ENCODE data around the gene ST8SIA6. TPM values are rescaled to one million over a fixed set of nuclear protein-coding genes. Genes with fewer than 3 reads are reported as not detected.

Gene ST8SIA6
- total and polyA plus RNA-seq, 2 of the 8 experiments (the other 6 are each of a cell fraction or from before 2014, with no cell fraction given) = 0.70 to 1.1 TPM

GRCh38 chr10:17292375-17292774 is 162.0 kb downstream of the ST8SIA6 start:
- H2AK5ac ChIP-seq (ENCODE audit: low read depth, low read length) = no peak overlapping the region
- H4K91ac ChIP-seq (replicated peaks; ENCODE audit: insufficient read length, low read length) = no peak overlapping the region
- no peak overlapping the region for H3K23ac ChIP-seq (ENCODE audit: insufficient read length)
- WGBS, 2 experiments (ENCODE audit: extremely low coverage in 1 of 2, insufficient coverage in 1 of 2, insufficient read length in 1 of 2, insufficient replicate concordance in 2 of 2, low coverage in 1 of 2, low lambda C conversion rate in 2 of 2, missing lambda C conversion rate in 1 of 2) = 62% methylated on average over 4 of the region's 4 CpGs; no CpG with 5 or more reads in 1 of the 2 experiments
- H3K79me2 ChIP-seq (ENCODE audit: control insufficient read depth in 1 of 2, insufficient read depth in 2 of 2, low read length in 2 of 2) = no peaks in the 10 kb centered on the region
- 0 out of 2 replicates have a peak overlapping the region, but pooled peaks have one; percentile 30 for H2AFZ ChIP-seq (ENCODE audit: low read length)
- no peaks in the 10 kb centered on the region for H3K9me3 ChIP-seq (ENCODE audit: insufficient read depth in 2 of 2, low read depth in 1 of 2, low read length in 1 of 2)
- no peak overlapping the region for H2BK15ac ChIP-seq (ENCODE audit: low read length)
- DNase-seq (ENCODE audit: low read depth in 1 of 2, low spot score in 2 of 2) (no peak), FAIRE-seq (no peak)
- no peak overlapping the region for H3K56ac ChIP-seq (replicated peaks; ENCODE audit: insufficient read length, low read depth, low read length)
- no peak overlapping the region for H4K8ac ChIP-seq (ENCODE audit: extremely low read depth, insufficient read depth, low read length)
- H2BK20ac ChIP-seq (ENCODE audit: low read length) = no peak overlapping the region
- CTCF ChIA-PET (ENCODE audit: partially characterized antibody) = interaction anchor here (1.1 to 1.5 kb wide), 2 partner anchors 139 to 302 kb away, joined by 3 to 4 read pairs; no protein-coding TSS in a partner anchor
- no peaks in the 10 kb centered on the region for H3K36me3 ChIP-seq (ENCODE audit: control insufficient read depth in 2 of 4, insufficient read depth in 4 of 4, low read length in 3 of 4)
- H3K9ac ChIP-seq (replicated peaks in 1 of 4; ENCODE audit: extremely low read depth in 1 of 4, low read depth in 3 of 4, low read length in 3 of 4) = no peak overlapping the region
- H2BK5ac ChIP-seq (ENCODE audit: low read depth, low read length) = no peak overlapping the region
- no peak overlapping the region for H3K4me2 ChIP-seq (ENCODE audit: insufficient read depth in 1 of 2, low read depth in 2 of 2, low read length in 2 of 2)
- no peak overlapping the region for H3K18ac ChIP-seq (ENCODE audit: extremely low read depth, low read length)
- H4K20me1 ChIP-seq (replicated peaks in 1 of 2; ENCODE audit: control insufficient read depth in 1 of 2, insufficient read depth in 2 of 2, low read length in 2 of 2) = no peaks in the 10 kb centered on the region
- no peak overlapping the region for H3K4ac ChIP-seq (replicated peaks; ENCODE audit: insufficient read length, low read depth, low read length)
- H3K4me3 ChIP-seq (ENCODE audit: extremely low read depth in 1 of 4, insufficient read depth in 2 of 4, low read depth in 3 of 4, low read length in 4 of 4) = no peak overlapping the region
- no peak overlapping the region for H3K14ac ChIP-seq (ENCODE audit: insufficient read length)
- no peak overlapping the region for H4K5ac ChIP-seq (ENCODE audit: insufficient read length, low read depth, low read length)
- no peak overlapping the region for H2BK12ac ChIP-seq (ENCODE audit: low read depth, low read length)
- POLR2A ChIA-PET (ENCODE audit: partially characterized antibody) = no interaction called here
- H2BK120ac ChIP-seq (replicated peaks; ENCODE audit: low read depth, low read length) = no peak overlapping the region
- H3K4me1 ChIP-seq (replicated peaks in 1 of 4; ENCODE audit: control insufficient read depth in 3 of 4, insufficient read depth in 4 of 4, low read length in 3 of 4) = no peaks in the 10 kb centered on the region
- no peaks in the 10 kb centered on the region for H3K79me1 ChIP-seq (ENCODE audit: low read depth, low read length)
- no peaks in the 10 kb centered on the region for H3K27me3 ChIP-seq (replicated peaks in 1 of 4; ENCODE audit: control insufficient read depth in 3 of 4, extremely low read depth in 1 of 4, insufficient read depth in 3 of 4, low read length in 3 of 4)
- no peaks in the 10 kb centered on the region; the same call in 1 of the 2 replicates for H3K23me2 ChIP-seq (ENCODE audit: low read depth, low read length)
- H3K27ac ChIP-seq (ENCODE audit: low read depth, low read length) = no peak overlapping the region
- TF ChIP-seq EZH2 (IDR thresholded peaks at IDR 0.05; ENCODE audit: low read depth, low read length, severe bottlenecking) = no peak

Measured in H1 (cell line).